Glutamatergic neuron (in vitro differentiated cells): ENCODE results near the gene NUPR2. TPM values are rescaled to one million over a fixed set of nuclear protein-coding genes. Genes with fewer than 3 reads are reported as not detected.
"Not testable (repeated sequence)": the region's sequence is repeated elsewhere in the genome, so short reads cannot be mapped to it uniquely, and the experiment has no call there.

ENCODE experiments used
- DNase-seq: peaks from one replicate; pipeline ENCODE4 v3.0.0; 2022
- H3K27ac Mint-ChIP-seq: one replicate; pipeline ENCODE4 v1.8.0; 2020; ENCODE audit warnings: mild to moderate bottlenecking, mixed read lengths, inconsistent platforms; ENCODE audit not compliant: unreplicated experiment
- H3K27me3 Mint-ChIP-seq: one replicate; pipeline ENCODE4 v1.8.0; 2020; ENCODE audit warnings: mild to moderate bottlenecking, moderate library complexity, mixed read lengths, inconsistent platforms; ENCODE audit not compliant: unreplicated experiment
- H3K36me3 Mint-ChIP-seq: one replicate; pipeline ENCODE4 v1.8.0; 2020; ENCODE audit warnings: mild to moderate bottlenecking, mixed read lengths, inconsistent platforms; ENCODE audit not compliant: unreplicated experiment
- H3K4me1 Mint-ChIP-seq: one replicate; pipeline ENCODE4 v1.8.0; 2020; ENCODE audit warnings: mild to moderate bottlenecking, low read depth, mixed read lengths, inconsistent platforms; ENCODE audit not compliant: unreplicated experiment
- H3K4me3 Mint-ChIP-seq: one replicate; pipeline ENCODE4 v1.8.0; 2020; ENCODE audit warnings: mild to moderate bottlenecking, mixed read lengths, inconsistent platforms; ENCODE audit not compliant: unreplicated experiment
- H3K9me3 Mint-ChIP-seq: one replicate; pipeline ENCODE4 v1.8.0; 2020; ENCODE audit warnings: mild to moderate bottlenecking, moderate library complexity, mixed read lengths, inconsistent platforms; ENCODE audit not compliant: unreplicated experiment
- CTCF ChIP-seq: fragments of 200-600 bp; sonication (generic); IDR thresholded peaks from one replicate; pipeline ENCODE4 v1.5.0; 2021; ENCODE audit not compliant: partially characterized antibody, unreplicated experiment
- total RNA-seq: library from RNA; stranded (reverse); fragmentation: NEBNext Ultra II Directional; extraction: Animal tissue kit (Norgen Biotek cat#: 25700); gene quantifications from one replicate; pipeline ENCODE4 v1.2.1, GENCODE V29; 2021; ENCODE audit not compliant: unreplicated experiment

NUPR2 gene
- total RNA-seq, 1 donor from 2014 or later = not detected

DNA sequence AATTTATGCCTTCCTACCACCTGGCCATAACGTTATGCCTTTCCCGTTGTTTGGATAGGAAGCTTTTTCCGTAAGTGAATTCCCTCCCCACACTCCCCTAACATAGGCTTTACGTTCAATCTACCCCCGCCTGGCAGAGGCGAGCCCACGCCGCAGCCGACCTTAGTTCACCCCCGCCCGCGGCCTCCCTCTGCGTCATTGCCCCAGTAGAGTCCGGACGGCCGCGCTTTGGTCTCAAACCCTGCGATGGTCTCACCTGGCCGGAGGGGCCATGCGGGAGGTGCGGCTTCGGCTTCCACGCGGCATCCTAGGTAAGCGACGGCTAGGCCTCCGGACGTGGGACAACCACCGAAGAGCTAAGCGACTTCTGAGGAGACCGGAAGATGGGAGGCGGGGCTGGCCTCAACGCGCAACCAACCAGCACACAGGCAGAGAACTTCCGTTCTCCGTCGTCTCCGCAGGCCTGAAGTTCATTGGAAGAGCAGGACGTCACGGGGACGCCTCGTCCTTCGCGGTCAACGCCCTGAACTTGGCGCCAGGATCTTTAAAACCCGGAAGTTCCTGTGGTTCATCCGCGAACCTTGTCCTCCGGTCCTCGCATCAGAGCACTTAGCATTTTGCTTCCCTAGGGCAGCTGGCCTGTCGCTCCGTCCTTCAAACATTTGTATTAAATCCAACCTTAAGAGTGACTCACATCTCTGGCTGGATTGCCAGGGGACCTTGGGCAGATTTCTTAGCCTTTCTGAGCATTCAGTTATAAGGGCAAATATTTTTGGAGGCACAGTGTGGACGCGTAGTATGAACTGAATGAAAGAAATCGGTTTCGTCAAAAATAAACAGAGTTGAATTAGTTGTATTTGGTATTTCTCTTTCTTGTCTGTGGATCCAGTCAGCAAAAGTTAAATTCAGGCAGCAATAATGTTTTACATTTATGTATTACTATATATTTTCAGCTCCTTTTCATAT, 9.8 kb downstream of the NUPR2 start, which contains the start of gene CHCHD2:
CHCHD2 (minus strand) TSS at position 369 of the 966 bp plus-strand sequence; CDS start at position 306, 63 bp downstream.
- Mint-ChIP-seq H3K36me3 (peaks cover 4% of the 10 kb centered on the region), H3K4me1 (no peaks in the 10 kb centered on the region), H3K27me3 (no peaks in the 10 kb centered on the region), H3K27ac (no peak within 1 kb of the TSS), H3K9me3 (peaks cover 12% of the 10 kb centered on the region), H3K4me3 (no peak within 1 kb of the TSS)
- DNase-seq = no peak
- no peak for TF ChIP-seq CTCF

DNA sequence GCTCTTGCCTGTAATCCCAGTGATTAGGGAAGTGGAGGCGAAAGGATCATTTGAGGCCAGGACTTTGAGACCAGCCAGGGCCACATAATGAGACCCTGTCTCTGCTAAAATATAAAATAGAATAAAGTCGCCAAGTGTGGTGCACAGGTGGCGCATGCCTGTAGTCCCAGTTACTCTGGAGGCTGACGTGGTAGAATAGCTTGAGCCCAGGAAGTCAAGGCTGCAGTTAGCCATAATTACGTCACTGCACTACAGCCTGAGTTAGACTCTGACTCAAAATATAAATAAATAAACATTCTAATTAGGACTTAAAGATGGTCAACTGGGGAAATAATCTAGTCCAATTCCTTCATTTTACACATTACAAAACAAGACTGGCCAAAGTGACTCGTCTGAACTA, 10.7 kb downstream of the NUPR2 start:
- H3K27ac Mint-ChIP-seq = no peak overlapping the region
- H3K36me3 Mint-ChIP-seq = peaks cover 4% of the 10 kb centered on the region

GRCh38 chr7:56104138-56104537, 12.1 kb downstream of the NUPR2 start:
- H3K36me3 Mint-ChIP-seq, H3K9me3 Mint-ChIP-seq, H3K4me3 Mint-ChIP-seq, DNase-seq, H3K27me3 Mint-ChIP-seq, H3K27ac Mint-ChIP-seq, H3K4me1 Mint-ChIP-seq: not testable (repeated sequence)

More for the DNA sequence above, 10.7 kb downstream of the NUPR2 start:
- no peak for DNase-seq
- H3K4me3 Mint-ChIP-seq = no peak overlapping the region
- H3K27me3 Mint-ChIP-seq = no peaks in the 10 kb centered on the region
- no peak for TF ChIP-seq CTCF
- H3K9me3 Mint-ChIP-seq = peaks cover 11% of the 10 kb centered on the region
- no peaks in the 10 kb centered on the region for H3K4me1 Mint-ChIP-seq

- DNase-seq = no peak
- Mint-ChIP-seq H3K27me3 (no peaks in the 10 kb centered on the region), H3K36me3 (no peaks in the 10 kb centered on the region), H3K9me3 (no peaks in the 10 kb centered on the region), H3K4me3 (no peak overlapping the region), H3K27ac (no peak overlapping the region), H3K4me1 (no peaks in the 10 kb centered on the region)
- TF ChIP-seq CTCF = no peak
Observed at GRCh38 chr7:56099653-56100052, 16.6 kb downstream of the NUPR2 start.

DNA sequence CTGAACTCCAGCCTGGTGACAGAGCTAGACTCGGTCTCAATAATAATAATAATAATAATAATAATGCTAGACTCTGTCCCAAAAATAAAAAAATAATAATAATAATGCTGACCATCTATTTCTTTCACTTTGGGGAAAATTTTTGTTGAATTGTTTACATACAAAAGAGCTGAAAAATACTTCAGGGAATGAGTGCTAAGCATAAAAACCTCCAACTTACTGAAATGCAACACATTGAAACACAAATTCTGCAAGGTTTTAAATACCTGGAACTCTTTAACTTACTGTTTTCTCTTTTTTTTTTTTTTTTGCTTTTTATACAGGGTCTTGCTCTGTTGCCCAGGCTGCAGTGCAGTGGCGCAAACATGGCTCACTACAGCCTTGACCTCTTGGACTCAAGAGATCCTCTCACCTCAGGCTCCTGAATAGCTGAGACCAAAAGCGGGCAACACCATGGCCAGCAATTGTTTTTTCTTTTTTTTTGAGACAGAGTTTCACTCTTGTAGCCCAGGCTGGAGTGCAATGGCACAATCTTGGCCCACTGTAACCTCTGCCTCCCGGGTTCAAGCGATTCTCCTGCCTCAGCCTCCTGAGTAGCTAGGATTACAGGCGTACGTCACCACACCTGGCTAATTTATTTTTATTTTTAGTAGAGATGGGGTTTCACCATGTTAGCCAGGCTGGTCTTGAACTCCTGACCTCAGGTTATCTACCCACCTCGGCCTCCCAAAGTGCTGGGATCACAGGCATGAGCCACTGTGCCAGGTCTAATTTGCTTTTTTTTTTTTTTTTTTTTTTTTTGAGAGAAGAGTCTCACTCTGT, 17.8 kb downstream of the NUPR2 start:
- not testable (repeated sequence) for H3K4me3 Mint-ChIP-seq, DNase-seq, H3K27me3 Mint-ChIP-seq, H3K4me1 Mint-ChIP-seq, H3K27ac Mint-ChIP-seq, H3K36me3 Mint-ChIP-seq, H3K9me3 Mint-ChIP-seq
